ENCODE measurements around the gene RIBC1.
"Not testable (repeated sequence)": the region's sequence is repeated elsewhere in the genome, so short reads cannot be mapped to it uniquely, and the experiment has no call there.

RIBC1 gene

GRCh38 chrX:53458082-53458481, 35.4 kb downstream of the RIBC1 start:
- no peaks in the 10 kb centered on the region for H3K9me3 ChIP-seq (ENCODE audit: control insufficient read depth in 1 of 2, low read length in 2 of 2)
- no peak overlapping the region for H3K27ac ChIP-seq (ENCODE audit: low read length)
- no peaks in the 10 kb centered on the region for H3K4me1 ChIP-seq (ENCODE audit: control insufficient read depth in 1 of 2, insufficient read depth in 2 of 2, low read length in 2 of 2)
- H3K36me3 ChIP-seq (ENCODE audit: control insufficient read depth in 1 of 2, insufficient read depth in 2 of 2, low read length in 2 of 2), result no peaks in the 10 kb centered on the region
- H3K4me3 ChIP-seq (ENCODE audit: low read depth in 1 of 2, low read length in 2 of 2), result no peak overlapping the region
- no peaks in the 10 kb centered on the region for H3K27me3 ChIP-seq (ENCODE audit: low read depth, low read length)

DNA sequence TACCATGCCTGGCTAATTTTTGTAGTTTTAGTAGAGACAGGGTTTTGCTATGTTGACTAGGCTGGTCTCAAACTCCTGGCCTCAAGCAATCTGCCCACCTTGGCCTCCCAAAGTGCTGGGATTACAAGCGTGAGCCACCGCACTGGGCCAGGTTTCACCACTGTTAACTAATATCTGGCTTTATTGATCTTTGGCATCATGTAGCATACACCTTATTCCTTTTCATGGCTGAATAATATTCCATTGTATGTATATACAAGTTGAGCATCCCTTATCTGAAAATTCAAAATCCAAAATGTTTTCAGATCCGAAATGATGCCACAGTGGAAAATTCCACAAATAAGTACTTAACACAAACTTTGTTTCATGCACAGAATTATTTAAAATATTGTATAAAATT, 46.0 kb downstream of the RIBC1 start:
- H3K4me3 ChIP-seq (ENCODE audit: low read depth in 1 of 2, low read length in 2 of 2); H3K27ac ChIP-seq (ENCODE audit: low read length); H3K36me3 ChIP-seq (ENCODE audit: control insufficient read depth in 1 of 2, insufficient read depth in 2 of 2, low read length in 2 of 2); H3K4me1 ChIP-seq (ENCODE audit: control insufficient read depth in 1 of 2, insufficient read depth in 2 of 2, low read length in 2 of 2); H3K9me3 ChIP-seq (ENCODE audit: control insufficient read depth in 1 of 2, low read length in 2 of 2); H3K27me3 ChIP-seq (ENCODE audit: low read depth, low read length): not testable (repeated sequence)

DNA sequence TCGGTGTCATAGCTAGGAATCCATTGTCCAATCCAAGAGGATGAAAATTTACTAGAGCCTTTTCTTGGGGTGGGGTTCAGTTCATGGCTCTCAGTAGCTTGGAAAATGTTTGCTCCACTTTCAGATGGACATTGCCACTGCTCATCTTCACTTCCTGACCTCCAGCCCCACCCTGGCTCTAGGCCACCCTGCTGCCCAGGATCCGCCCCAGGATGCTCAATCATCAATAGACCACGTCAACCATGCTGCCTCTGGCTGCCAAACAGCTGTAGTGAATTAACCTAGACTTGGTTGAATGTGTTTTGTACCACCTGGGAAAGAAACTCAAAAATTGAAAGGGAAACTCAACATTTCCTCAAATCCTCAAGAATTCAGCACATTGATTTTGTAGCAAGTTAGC, 48.7 kb downstream of the RIBC1 start:
- H3K27me3 ChIP-seq (ENCODE audit: low read depth, low read length), result no peaks in the 10 kb centered on the region
- H3K27ac ChIP-seq (ENCODE audit: low read length), result no peak overlapping the region
- no peak overlapping the region for H3K4me3 ChIP-seq (ENCODE audit: low read depth in 1 of 2, low read length in 2 of 2)
- no peaks in the 10 kb centered on the region for H3K36me3 ChIP-seq (ENCODE audit: control insufficient read depth in 1 of 2, insufficient read depth in 2 of 2, low read length in 2 of 2)
- no peaks in the 10 kb centered on the region for H3K4me1 ChIP-seq (ENCODE audit: control insufficient read depth in 1 of 2, insufficient read depth in 2 of 2, low read length in 2 of 2)
- no peaks in the 10 kb centered on the region for H3K9me3 ChIP-seq (ENCODE audit: control insufficient read depth in 1 of 2, low read length in 2 of 2)

DNA sequence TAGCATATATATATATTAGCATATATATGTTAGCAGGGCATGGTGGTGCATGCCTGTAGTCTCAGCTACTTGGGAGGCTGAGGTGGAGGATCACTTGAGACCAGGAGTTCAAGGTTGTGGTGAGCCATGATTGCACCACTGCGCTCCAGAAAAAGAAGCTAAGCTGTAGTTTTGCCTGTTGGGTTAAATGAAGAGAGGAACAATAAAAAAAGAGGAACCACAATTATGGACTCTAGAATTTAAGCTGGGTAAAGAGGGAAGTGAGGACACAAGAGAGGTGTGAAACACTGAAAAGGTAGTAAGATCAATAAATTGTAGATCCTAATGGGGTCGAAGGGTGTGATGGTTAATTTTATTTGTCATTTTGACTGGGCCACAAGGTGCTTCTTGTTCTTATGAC, 52.0 kb downstream of the RIBC1 start:
- H3K27me3 ChIP-seq (ENCODE audit: low read depth, low read length), result no peaks in the 10 kb centered on the region
- H3K4me3 ChIP-seq (ENCODE audit: low read depth in 1 of 2, low read length in 2 of 2), result no peak overlapping the region
- no peaks in the 10 kb centered on the region for H3K9me3 ChIP-seq (ENCODE audit: control insufficient read depth in 1 of 2, low read length in 2 of 2)
- H3K4me1 ChIP-seq (ENCODE audit: control insufficient read depth in 1 of 2, insufficient read depth in 2 of 2, low read length in 2 of 2), result no peaks in the 10 kb centered on the region
- no peak overlapping the region for H3K27ac ChIP-seq (ENCODE audit: low read length)
- H3K36me3 ChIP-seq (ENCODE audit: control insufficient read depth in 1 of 2, insufficient read depth in 2 of 2, low read length in 2 of 2), result no peaks in the 10 kb centered on the region

- Histone ChIP-seq H3K27ac (ENCODE audit: low read length) (no peak overlapping the region), H3K9me3 (ENCODE audit: control insufficient read depth in 1 of 2, low read length in 2 of 2) (no peaks in the 10 kb centered on the region), H3K36me3 (ENCODE audit: control insufficient read depth in 1 of 2, insufficient read depth in 2 of 2, low read length in 2 of 2) (no peaks in the 10 kb centered on the region), H3K4me1 (ENCODE audit: control insufficient read depth in 1 of 2, insufficient read depth in 2 of 2, low read length in 2 of 2) (no peaks in the 10 kb centered on the region), H3K4me3 (ENCODE audit: low read depth in 1 of 2, low read length in 2 of 2) (no peak overlapping the region), H3K27me3 (ENCODE audit: low read depth, low read length) (no peaks in the 10 kb centered on the region)
Measured at GRCh38 chrX:53476371-53476770, 53.7 kb downstream of the RIBC1 start.

DNA sequence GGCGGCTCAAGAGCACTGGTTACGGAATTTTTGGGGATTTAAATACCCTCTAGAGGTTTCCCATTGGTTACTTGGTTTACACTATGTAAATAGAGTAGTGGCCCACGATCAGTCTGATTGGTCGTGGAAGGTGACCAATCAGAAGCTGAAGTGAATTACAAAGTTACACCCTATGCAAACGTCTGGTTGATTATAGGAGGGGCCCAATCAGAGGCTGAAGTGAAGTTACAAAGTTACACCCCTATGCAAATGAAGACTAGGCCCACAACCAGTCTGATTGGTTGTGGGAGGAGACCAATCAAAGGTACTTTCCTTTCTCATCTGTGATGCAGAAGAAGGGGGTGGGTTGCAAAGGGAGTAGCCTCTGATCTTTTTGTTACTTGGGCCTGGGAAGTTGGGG, 56.6 kb downstream of the RIBC1 start:
- Histone ChIP-seq H3K4me3 (ENCODE audit: low read depth in 1 of 2, low read length in 2 of 2) (no peak overlapping the region), H3K36me3 (ENCODE audit: control insufficient read depth in 1 of 2, insufficient read depth in 2 of 2, low read length in 2 of 2) (no peaks in the 10 kb centered on the region), H3K27ac (ENCODE audit: low read length) (no peak overlapping the region), H3K27me3 (ENCODE audit: low read depth, low read length) (no peaks in the 10 kb centered on the region), H3K4me1 (ENCODE audit: control insufficient read depth in 1 of 2, insufficient read depth in 2 of 2, low read length in 2 of 2) (no peaks in the 10 kb centered on the region), H3K9me3 (ENCODE audit: control insufficient read depth in 1 of 2, low read length in 2 of 2) (no peaks in the 10 kb centered on the region)

All from muscle layer of duodenum (tissue), 2 donors.